Left renal cortex interstitium (tissue), 4 donors: ENCODE measurements around the gene PROM1. TPM values are rescaled to one million over a fixed set of nuclear protein-coding genes. Genes with fewer than 3 reads are reported as not detected.

Source experiments
- DNase-seq, 4 donors: peaks; one replicate each; pipeline ENCODE4 v3.0.0-alpha.2; 2013; ENCODE audit warnings: low read depth in 4 of 4, low spot score in 2 of 4, missing footprints in 1 of 4
- polyA plus RNA-seq, 4 donors: library from polyadenylated mRNA; unstranded; fragments of 120-200 nt; gene quantifications; one replicate each; pipeline ENCODE4 v1.2.1, GENCODE V29; 2013; ENCODE audit not compliant: insufficient read length in 4 of 4

The PROM1 gene
- polyA plus RNA-seq, 4 donors: 31.4 to 45.8 (median 42.2) TPM

GRCh38 chr4:16110661-16111290 is 27.0 kb upstream of the PROM1 start:
- no peak for DNase-seq

GRCh38 chr4:16110199-16110598 is 26.4 kb upstream of the PROM1 start:
- no peak for DNase-seq

- DNase-seq: no peak
Measured at GRCh38 chr4:16109256-16109655, 25.4 kb upstream of the PROM1 start.

GRCh38 chr4:16106956-16107355 is 23.1 kb upstream of the PROM1 start:
- no peak for DNase-seq

GRCh38 chr4:16104520-16104919 is 20.7 kb upstream of the PROM1 start:
- DNase-seq: no peak

- no peak for DNase-seq
Measured at GRCh38 chr4:16102356-16102755, 18.5 kb upstream of the PROM1 start.

GRCh38 chr4:16100833-16101232 is 17.0 kb upstream of the PROM1 start:
- no peak for DNase-seq

- no peak for DNase-seq
Measured at GRCh38 chr4:16092682-16093319, 9.0 kb upstream of the PROM1 start.

- no peak for DNase-seq
Measured at GRCh38 chr4:16090096-16090705, 6.4 kb upstream of the PROM1 start.

GRCh38 chr4:16089156-16089555 is 5.3 kb upstream of the PROM1 start:
- no peak for DNase-seq

GRCh38 chr4:16088601-16089000 is 4.8 kb upstream of the PROM1 start:
- DNase-seq: no peak

- DNase-seq: no peak
Measured at GRCh38 chr4:16085822-16086221, 2.0 kb upstream of the PROM1 start.

- DNase-seq: peak; percentile 37 to 58 (median 45)
Measured at GRCh38 chr4:16082426-16083240, 1.2 kb downstream of the PROM1 start.

- DNase-seq: peak in 1 of 4 donors; percentile 41
Measured at GRCh38 chr4:16082041-16082425, 1.8 kb downstream of the PROM1 start.

GRCh38 chr4:16079046-16079445 is 4.8 kb downstream of the PROM1 start:
- DNase-seq: no peak

GRCh38 chr4:16078195-16078760 is 5.5 kb downstream of the PROM1 start:
- no peak for DNase-seq

- DNase-seq: no peak
Measured at GRCh38 chr4:16077786-16078185, 6.0 kb downstream of the PROM1 start.

- no peak for DNase-seq
Measured at GRCh38 chr4:16075975-16076757, 7.7 kb downstream of the PROM1 start.

- no peak for DNase-seq
Measured at GRCh38 chr4:16075061-16075460, 8.8 kb downstream of the PROM1 start.

GRCh38 chr4:16072168-16072567 is 11.7 kb downstream of the PROM1 start:
- no peak for DNase-seq
